HL-60/S4 treated with retinoic acid at 250 ng/mL for 4 days and 3 days (cell line): ENCODE measurements around the gene ZC3H14.

ENCODE experiments used
- in situ Hi-C: fragments of 300-500 bp; cut with MboI; formaldehyde crosslinking; loops from 2 replicates; pipeline ENCODE4 v1.7.0; 2022; ENCODE audit warnings: low sequenced_read_pairs

The ZC3H14 gene

GRCh38 chr14:88605594-88605993, 42.8 kb downstream of the ZC3H14 start:
- in situ Hi-C loops, result no loop called here

DNA sequence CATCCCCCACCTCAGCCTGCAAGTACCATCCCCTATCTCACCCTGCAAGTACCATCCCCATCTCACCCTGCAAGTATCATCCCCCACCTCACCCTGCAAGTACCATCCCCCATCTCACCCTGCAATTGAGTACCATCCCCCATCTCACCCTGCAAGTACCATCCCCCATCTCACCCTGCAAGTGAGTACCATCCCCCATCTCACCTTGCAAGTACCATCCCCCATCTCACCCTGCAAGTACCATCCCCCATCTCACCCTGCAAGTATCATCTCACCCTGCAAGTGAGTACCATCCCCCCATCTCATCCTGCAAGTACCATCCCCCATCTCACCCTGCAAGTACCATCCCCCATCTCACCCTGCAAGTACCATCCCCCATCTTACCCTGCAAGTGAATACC, 45.0 kb downstream of the ZC3H14 start:
- in situ Hi-C loops, result no loop called here

- in situ Hi-C loops, result no loop called here
Measured at GRCh38 chr14:88611878-88612277, 49.0 kb downstream of the ZC3H14 start.

DNA sequence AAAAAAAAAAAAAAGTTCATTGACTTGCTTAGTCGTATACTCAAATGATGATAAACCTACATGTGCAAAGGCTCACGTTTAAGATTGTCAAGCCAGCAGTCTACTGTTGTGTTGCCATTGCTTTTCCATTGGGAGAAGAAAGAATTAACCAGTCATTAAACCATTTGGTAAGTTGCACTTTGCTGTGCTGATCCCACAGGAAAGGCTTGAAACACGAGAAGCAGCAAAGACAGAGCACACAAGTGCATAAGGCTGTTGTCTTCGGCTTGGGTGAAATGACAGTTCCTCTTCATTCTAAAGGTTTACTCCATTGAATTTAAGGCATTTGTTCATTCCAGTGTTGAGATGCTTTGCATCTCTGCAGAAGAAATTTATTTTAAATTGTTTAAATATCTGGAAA, 50.1 kb downstream of the ZC3H14 start:
- in situ Hi-C loops, result no loop called here

- in situ Hi-C loops, result no loop called here
Measured at GRCh38 chr14:88613552-88614010, 50.7 kb downstream of the ZC3H14 start.

- in situ Hi-C loops, result no loop called here
Measured at GRCh38 chr14:88614218-88614907, 51.5 kb downstream of the ZC3H14 start.

DNA sequence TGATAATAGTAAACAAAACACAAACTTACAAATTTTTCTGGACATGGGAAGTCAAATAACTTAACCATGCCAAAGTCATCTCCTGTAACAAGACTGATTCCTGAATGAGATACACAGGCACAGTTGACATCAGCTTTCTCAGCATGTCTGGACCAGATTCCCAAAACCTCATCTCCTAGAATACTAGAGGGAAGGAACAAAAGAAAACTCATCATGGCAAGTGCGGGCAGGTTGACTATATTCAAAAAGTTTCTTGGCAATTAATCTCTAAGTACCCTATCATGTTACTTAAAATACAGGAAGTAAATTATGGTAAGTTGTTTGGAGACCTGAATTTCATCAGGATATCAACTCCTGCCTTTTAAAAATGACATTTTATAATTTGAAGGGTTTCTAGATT, 53.9 kb downstream of the ZC3H14 start:
- in situ Hi-C loops, result no loop called here

GRCh38 chr14:88617479-88617878, 54.6 kb downstream of the ZC3H14 start:
- in situ Hi-C loops, result no loop called here

GRCh38 chr14:88618476-88618875, 55.6 kb downstream of the ZC3H14 start:
- in situ Hi-C loops, result no loop called here

DNA sequence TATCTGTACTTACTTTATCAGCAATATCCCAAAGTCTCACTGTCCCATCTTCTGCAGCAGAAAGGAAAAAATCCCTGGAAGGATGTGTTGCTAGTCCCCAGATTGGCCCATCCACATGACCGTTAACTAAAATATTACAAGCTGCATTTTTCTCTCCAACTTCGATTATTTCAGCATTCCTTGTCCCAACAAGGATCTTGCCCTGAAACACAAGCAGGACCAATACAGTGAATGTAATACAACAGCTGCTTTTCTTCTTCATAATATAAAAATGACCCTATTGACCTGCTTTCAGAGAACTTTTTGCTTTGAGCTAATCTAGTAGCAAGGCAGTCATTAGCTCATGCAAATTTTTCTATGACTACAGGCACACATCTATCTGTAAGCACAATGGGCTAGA, 58.3 kb downstream of the ZC3H14 start:
- in situ Hi-C loops, result no loop called here

DNA sequence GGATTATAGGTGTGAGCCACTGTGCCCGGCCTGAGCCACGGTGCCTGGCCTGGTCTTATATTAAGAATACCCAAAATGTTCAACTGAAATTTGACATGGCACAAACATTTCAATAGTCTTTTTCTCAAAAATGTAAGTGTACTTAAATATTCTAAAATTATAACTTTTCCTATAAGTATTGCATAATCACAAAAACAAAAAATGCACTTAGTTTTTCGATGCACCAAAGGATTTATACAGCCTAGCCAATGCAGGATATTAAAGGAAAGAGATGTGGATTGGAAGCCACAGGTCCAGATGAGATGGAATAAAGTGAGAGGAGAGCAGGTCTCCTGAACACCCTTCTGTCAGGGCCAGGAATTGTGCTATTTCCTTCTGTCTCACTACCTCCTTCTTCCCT, 62.8 kb downstream of the ZC3H14 start:
- in situ Hi-C loops, result no loop called here

- in situ Hi-C loops, result no loop called here
Measured at GRCh38 chr14:88628033-88628432, 65.2 kb downstream of the ZC3H14 start.

- in situ Hi-C loops, result no loop called here
Measured at GRCh38 chr14:88628462-88628861, 65.6 kb downstream of the ZC3H14 start.

DNA sequence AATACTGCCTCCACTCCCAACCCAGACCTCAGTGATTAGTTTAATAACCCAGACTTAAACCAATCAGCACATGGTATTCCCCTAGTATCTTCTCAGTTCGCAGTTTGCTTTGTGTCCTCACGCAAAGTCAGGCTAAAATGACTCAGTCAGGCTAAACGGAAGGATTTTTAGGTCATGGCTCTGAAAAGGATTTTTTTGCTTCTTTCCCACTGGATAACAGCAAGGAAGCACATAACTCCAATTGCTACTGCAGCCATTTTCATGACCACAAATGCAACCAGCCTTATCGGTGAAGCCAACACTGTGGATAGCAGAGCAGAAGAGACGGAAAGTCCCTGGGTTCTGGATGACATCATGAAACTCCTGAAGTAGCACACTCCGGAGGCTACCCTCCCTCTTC, 67.7 kb downstream of the ZC3H14 start:
- in situ Hi-C loops, result no loop called here

- in situ Hi-C loops, result no loop called here
Measured at GRCh38 chr14:88631091-88631490, 68.3 kb downstream of the ZC3H14 start.

DNA sequence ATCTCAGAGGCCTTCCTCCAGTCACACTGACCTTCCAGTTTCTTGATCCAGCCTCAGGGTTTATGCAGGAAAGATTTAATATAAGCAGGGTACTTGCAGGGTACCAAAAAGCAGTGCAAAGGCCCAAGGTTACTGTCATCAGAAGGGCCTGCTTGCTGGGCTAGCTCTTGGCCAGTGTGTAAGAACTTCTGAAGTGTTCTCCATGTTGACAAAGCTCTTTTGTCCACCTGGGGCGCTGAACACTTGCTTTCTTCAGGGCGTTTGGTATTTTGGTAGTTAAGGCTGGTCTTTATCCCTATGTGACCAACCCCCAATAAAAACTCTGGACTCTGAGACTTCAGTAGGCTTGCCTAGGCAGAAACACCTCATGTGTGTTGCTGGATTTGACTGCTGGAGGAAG, 69.7 kb downstream of the ZC3H14 start:
- in situ Hi-C loops, result no loop called here

DNA sequence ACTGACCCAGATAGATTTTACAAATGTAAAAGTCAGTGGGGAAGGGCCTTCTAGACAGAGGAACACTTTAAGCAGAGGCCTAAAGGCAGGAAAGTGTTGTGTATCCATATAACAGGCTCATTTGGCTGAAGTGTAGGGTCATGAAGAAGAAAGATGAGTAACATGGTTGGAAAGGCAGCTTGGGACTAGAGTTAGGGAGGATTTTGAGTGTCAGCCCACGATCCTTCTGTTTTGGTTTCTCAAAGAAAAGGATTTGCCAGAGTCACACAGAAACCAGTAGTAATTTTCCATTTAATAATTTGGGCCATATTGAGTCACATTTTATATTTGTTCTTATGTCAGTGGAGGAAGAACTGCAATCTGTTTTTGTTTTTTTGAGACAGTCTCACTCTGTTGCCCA, 76.4 kb downstream of the ZC3H14 start:
- in situ Hi-C loops, result no loop called here

GRCh38 chr14:88660056-88660455, 97.2 kb downstream of the ZC3H14 start:
- in situ Hi-C loops, result no loop called here

DNA sequence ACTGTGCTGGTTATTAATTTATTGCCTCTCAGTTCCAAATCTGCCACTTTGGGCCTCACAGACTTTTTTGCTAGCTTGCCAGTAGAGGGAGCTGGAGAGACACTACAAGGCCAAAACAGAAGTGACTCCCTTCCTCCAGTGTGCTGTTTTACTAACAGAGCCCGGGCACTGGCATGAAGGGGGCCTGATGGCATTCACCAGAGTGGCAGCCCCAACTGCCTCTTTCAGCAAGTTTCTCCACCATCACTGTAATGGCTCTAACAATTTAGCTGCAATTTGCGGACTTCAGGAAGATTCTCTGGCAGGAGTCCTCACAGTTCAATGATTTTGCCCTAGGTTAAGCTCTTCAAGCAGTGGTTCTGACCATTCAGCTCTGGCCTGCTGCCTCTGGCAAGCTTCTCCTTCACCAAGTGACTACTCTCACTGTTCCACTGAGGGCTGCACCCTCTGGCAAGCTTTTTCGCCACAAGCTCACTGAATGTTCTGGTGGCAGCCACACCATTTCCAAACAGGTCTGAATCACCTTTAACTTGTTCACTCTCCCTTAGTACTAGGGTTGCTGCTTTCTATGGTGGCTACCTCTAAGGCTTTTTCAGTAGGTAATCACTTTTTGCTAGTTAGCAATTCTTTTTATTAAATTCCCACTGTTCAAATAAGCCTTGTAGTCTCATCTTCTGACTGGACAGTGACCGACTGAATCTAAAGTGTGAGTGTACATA, 104.9 kb downstream of the ZC3H14 start:
- in situ Hi-C loops, result no loop called here

DNA sequence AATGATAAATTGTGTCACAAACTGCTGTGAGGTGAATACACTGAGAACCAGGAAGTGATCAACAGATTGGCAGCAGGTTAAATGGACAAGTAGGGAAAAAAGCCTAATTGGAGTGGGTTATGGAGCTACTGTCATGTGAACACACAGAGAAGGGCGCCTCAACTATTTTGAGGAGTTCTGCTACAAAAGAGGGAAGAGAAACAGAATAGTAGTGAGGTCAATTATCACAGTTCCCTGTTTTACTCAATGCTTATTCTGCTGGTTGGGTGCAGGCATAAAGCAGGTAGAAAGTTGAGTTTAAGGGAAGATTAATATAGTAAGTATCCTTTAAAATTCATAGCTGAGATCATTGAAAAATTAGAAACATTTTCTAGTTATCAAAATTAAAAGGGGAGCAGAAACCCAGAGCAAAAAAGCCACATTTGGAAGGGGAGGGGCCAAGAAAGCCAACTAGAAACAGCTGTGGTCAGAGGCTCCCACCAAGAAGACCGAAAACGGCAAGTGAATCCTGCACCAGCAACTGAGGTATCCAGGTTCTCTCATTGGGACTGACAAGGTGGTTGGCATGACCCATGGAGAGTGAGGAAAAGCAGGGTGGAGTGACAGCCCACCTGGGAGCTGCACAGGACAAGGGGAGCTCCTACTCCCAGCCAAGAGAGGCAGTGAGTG, 105.7 kb downstream of the ZC3H14 start:
- in situ Hi-C loops, result no loop called here

DNA sequence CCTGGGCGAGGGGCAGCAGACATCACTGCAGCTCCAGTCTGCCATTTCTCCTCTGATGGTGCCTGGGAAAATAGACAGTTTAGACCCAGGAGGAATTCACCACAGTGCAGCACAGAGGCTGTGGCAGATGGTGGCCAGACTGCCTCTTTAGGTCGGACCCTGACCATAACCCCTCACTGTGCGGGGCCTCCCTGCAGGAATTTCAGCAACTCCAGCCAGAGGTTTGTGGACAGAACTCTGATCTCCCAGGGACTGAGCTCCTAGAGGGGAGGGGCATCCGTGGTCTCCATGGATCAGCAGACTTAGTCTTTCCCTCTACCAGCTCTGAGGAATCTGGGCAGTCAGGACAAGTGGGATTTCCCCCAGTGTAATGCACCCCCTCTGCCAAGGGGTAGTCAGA, 106.5 kb downstream of the ZC3H14 start:
- in situ Hi-C loops, result no loop called here
